Loucy (cell line): Measurements from ENCODE around the gene RGS1.

Experiments used
- H2AFZ ChIP-seq: fragments of 200-600 bp; sonication (generic); 2 replicates; pipeline ENCODE4 v1.6.0; 2016; ENCODE audit warnings: antibody characterized with exemption, mild to moderate bottlenecking, low read length, moderate library complexity
- H3F3A ChIP-seq: fragments of 200-600 bp; 2 replicates; pipeline ENCODE4 v1.6.0; 2016; ENCODE audit warnings: antibody characterized with exemption, low read depth, mild to moderate bottlenecking
- H3K27me3 ChIP-seq: fragments of 200-600 bp; sonication (generic); 2 replicates; pipeline ENCODE4 v1.6.1; 2014; ENCODE audit warnings: low read length, mild to moderate bottlenecking; ENCODE audit not compliant: insufficient read depth, poor library complexity, severe bottlenecking
- H3K36me3 ChIP-seq: fragments of 200-600 bp; sonication (generic); 2 replicates; pipeline ENCODE4 v1.6.1; 2016; ENCODE audit warnings: low read length; ENCODE audit not compliant: insufficient read depth
- H3K4me1 ChIP-seq: fragments of 200-600 bp; sonication (generic); 2 replicates; pipeline ENCODE4 v1.5.1; 2014; ENCODE audit warnings: low read length, mild to moderate bottlenecking; ENCODE audit not compliant: insufficient read depth, poor library complexity, severe bottlenecking
- H3K4me2 ChIP-seq: fragments of 200-600 bp; sonication (generic); 2 replicates; pipeline ENCODE4 v1.6.0; 2014; ENCODE audit warnings: antibody characterized with exemption, low read length, low read depth, mild to moderate bottlenecking; ENCODE audit not compliant: poor library complexity, severe bottlenecking
- H3K4me3 ChIP-seq: fragments of 200-600 bp; sonication (generic); 2 replicates; pipeline ENCODE4 v1.5.1; 2014; ENCODE audit warnings: low read length, mild to moderate bottlenecking, mixed read lengths; ENCODE audit not compliant: poor library complexity, severe bottlenecking
- H3K79me2 ChIP-seq: fragments of 200-600 bp; sonication (generic); 2 replicates; pipeline ENCODE4 v1.6.1; 2014; ENCODE audit warnings: low read length; ENCODE audit not compliant: insufficient read depth
- H3K9ac ChIP-seq: fragments of 200-600 bp; sonication (generic); 2 replicates; pipeline ENCODE4 v1.6.0; 2014; ENCODE audit warnings: mild to moderate bottlenecking, low read depth, low read length, moderate library complexity; ENCODE audit not compliant: poor library complexity, severe bottlenecking
- H3K9me2 ChIP-seq: fragments of 200-600 bp; sonication (generic); replicated peaks from 2 replicates; pipeline ENCODE4 v1.6.1; 2016; ENCODE audit warnings: low read depth, low read length, mixed read lengths
- H3K9me3 ChIP-seq: fragments of 200-600 bp; sonication (generic); 2 replicates; pipeline ENCODE4 v1.6.1; 2014; ENCODE audit warnings: mild to moderate bottlenecking, antibody characterized with exemption, low read length, low read depth; ENCODE audit not compliant: insufficient read depth
- H4K20me1 ChIP-seq: fragments of 200-600 bp; sonication (generic); 2 replicates; pipeline ENCODE4 v1.6.0; 2014; ENCODE audit warnings: antibody characterized with exemption, low read length, mild to moderate bottlenecking; ENCODE audit not compliant: insufficient read depth, poor library complexity, severe bottlenecking
- EZH2phosphoT487 ChIP-seq: fragments of 200-600 bp; IDR thresholded peaks from 2 replicates; pipeline ENCODE4 v1.6.1; 2018; ENCODE audit warnings: antibody characterized with exemption, mild to moderate bottlenecking, moderate library complexity, borderline replicate concordance
- TF ChIP-seq, protein P1 (sequence below): fragments of 200-600 bp; sonication (generic); conservative IDR thresholded peaks from 2 replicates; pipeline ENCODE4 v1.5.1; 2014; ENCODE audit warnings: mild to moderate bottlenecking, antibody characterized with exemption, low read length

RGS1 gene

DNA sequence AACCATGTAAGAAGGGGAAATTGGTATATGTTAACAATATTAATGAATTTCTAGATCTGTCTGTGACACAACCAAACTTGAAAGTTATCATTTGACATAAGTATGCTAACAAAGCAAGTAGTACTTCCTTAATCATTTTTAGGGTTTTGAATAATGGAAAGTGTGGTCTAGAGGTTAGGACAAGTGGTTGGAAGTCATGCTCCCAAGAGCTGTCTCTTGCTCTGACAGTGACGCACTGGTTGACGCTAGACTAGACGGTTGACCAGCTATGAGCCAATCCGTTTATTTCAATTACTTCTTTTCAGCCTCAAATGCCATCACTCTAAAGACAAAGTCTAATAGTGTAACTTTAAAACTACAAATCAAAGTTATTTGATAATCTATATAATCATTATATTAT is 20.7 kb upstream of the RGS1 start:
- Histone ChIP-seq H3K4me3 (no peak overlapping the region), H2AFZ (no peak overlapping the region)

DNA sequence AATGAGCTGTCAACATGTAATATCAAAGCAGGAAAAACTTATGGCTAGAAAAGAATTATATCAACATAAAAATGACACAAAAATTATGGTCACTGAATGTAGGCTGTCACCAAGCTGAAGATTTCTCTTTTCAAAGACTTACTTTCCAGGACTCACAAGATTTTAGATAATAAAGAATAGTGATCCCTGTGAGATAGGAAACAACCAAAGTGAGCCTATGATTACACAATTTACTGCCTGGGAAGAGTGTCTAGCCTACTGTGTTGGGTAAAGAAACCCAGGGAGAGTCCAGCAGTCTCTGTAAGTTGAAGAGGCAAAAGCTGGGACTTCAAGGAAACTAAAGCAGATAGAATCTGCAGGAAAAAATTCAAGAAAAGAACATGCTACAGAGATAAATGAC is 20.2 kb upstream of the RGS1 start:
- no peaks in the 10 kb centered on the region for H4K20me1 ChIP-seq
- peaks cover 12% of the 10 kb centered on the region; the same call in 1 of the 2 replicates for H3F3A ChIP-seq
- H3K27me3 ChIP-seq = no peaks in the 10 kb centered on the region
- no peaks in the 10 kb centered on the region for H3K36me3 ChIP-seq
- H3K79me2 ChIP-seq = no peaks in the 10 kb centered on the region
- H3K9me2 ChIP-seq = no peaks in the 10 kb centered on the region
- H2AFZ ChIP-seq = no peak overlapping the region
- H3K4me1 ChIP-seq = peaks cover 58% of the 10 kb centered on the region
- H3K9me3 ChIP-seq = no peaks in the 10 kb centered on the region
- TF ChIP-seq EZH2phosphoT487 = no peak
- TF ChIP-seq, protein P1, sequence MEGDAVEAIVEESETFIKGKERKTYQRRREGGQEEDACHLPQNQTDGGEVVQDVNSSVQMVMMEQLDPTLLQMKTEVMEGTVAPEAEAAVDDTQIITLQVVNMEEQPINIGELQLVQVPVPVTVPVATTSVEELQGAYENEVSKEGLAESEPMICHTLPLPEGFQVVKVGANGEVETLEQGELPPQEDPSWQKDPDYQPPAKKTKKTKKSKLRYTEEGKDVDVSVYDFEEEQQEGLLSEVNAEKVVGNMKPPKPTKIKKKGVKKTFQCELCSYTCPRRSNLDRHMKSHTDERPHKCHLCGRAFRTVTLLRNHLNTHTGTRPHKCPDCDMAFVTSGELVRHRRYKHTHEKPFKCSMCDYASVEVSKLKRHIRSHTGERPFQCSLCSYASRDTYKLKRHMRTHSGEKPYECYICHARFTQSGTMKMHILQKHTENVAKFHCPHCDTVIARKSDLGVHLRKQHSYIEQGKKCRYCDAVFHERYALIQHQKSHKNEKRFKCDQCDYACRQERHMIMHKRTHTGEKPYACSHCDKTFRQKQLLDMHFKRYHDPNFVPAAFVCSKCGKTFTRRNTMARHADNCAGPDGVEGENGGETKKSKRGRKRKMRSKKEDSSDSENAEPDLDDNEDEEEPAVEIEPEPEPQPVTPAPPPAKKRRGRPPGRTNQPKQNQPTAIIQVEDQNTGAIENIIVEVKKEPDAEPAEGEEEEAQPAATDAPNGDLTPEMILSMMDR = no peak
- no peak overlapping the region for H3K9ac ChIP-seq
- H3K4me2 ChIP-seq = no peak overlapping the region
- no peak overlapping the region for H3K4me3 ChIP-seq

More for the DNA sequence above, 20.7 kb upstream of the RGS1 start:
- no peaks in the 10 kb centered on the region for H3K9me2 ChIP-seq
- no peaks in the 10 kb centered on the region for H4K20me1 ChIP-seq
- TF ChIP-seq, protein P1 = no peak
- TF ChIP-seq EZH2phosphoT487 = no peak
- H3K9me3 ChIP-seq = no peaks in the 10 kb centered on the region
- peaks cover 58% of the 10 kb centered on the region for H3K4me1 ChIP-seq
- peaks cover 12% of the 10 kb centered on the region; the same call in 1 of the 2 replicates for H3F3A ChIP-seq
- H3K36me3 ChIP-seq = no peaks in the 10 kb centered on the region
- H3K79me2 ChIP-seq = no peaks in the 10 kb centered on the region
- H3K4me2 ChIP-seq = no peak overlapping the region
- H3K27me3 ChIP-seq = no peaks in the 10 kb centered on the region
- H3K9ac ChIP-seq = no peak overlapping the region

DNA sequence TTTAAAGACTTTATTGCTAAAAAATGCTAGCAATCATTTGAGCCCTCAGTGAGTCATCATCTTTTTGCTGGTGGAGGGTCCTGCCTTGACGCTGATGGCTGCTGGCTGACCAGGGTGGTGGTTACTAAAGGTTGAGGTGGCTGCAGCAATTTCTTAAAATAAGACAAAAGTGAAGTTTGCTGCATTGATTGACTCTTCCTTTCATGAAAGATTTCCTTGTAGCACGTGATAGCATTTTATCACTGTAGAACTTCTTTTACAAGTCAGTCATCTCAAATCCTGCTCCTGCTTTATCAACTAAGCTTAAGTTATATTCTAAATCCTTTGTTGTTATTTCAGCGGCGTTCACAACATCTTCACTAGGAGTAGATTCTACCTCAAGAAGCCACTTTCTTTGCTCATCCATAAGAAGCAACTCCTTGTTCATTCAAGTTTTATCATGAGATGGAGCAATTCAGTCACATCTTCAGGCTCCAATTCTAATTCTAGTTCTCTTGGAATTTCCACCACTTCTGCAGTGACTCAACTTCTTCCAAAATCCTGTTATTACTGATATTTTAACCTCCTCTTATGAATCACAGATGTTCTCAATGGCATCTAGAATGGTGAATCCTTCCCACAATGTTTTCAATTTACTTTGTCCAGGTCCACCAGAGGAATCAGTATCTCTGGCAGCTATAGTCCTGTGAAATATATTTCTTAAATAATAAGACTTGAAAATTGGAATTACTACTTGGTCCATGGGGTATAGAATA is 17.6 kb upstream of the RGS1 start:
- no peak overlapping the region for H3K9ac ChIP-seq
- no peaks in the 10 kb centered on the region for H3K36me3 ChIP-seq
- H3K4me1 ChIP-seq = peaks cover 37% of the 10 kb centered on the region
- H3K9me3 ChIP-seq = no peaks in the 10 kb centered on the region
- H3K4me3 ChIP-seq = no peak overlapping the region
- no peaks in the 10 kb centered on the region for H3K9me2 ChIP-seq
- no peaks in the 10 kb centered on the region for H3K27me3 ChIP-seq
- H2AFZ ChIP-seq = no peak overlapping the region
- H3F3A ChIP-seq = 0 out of 2 replicates have a peak, but pooled peaks cover 3% of the 10 kb centered on the region
- H3K4me2 ChIP-seq = no peak overlapping the region
- H4K20me1 ChIP-seq = no peaks in the 10 kb centered on the region
- H3K79me2 ChIP-seq = no peaks in the 10 kb centered on the region
- no peak for TF ChIP-seq EZH2phosphoT487
- TF ChIP-seq, protein P1 = no peak
